Right lobe of liver (tissue), 4 donors: Measurements from ENCODE around the gene NR2F6.

Experiments
- POLR2A ChIP-seq: fragments of 450-650 bp; IDR thresholded peaks from one replicate; pipeline ENCODE4 v1.6.1; 2017; ENCODE audit warnings: antibody characterized with exemption, mild to moderate bottlenecking
- TF ChIP-seq, protein P1 (sequence below), 4 donors: fragments of 200-600 bp in 3 of 4; fragments of 450-650 bp in 1 of 4; IDR thresholded peaks; one replicate each; pipeline versions ENCODE4 v1.5.1 to v1.8.0; 2016 to 2022; ENCODE audit warnings: antibody characterized with exemption in 4 of 4, mild to moderate bottlenecking in 2 of 4
- donor health status: DM: no; HTN: no; CAD: no.
- donor health status: DM: no; HTN: no; CAD: no.
- donor health status: DM: no; HTN: yes; CAD: no.

DNA sequence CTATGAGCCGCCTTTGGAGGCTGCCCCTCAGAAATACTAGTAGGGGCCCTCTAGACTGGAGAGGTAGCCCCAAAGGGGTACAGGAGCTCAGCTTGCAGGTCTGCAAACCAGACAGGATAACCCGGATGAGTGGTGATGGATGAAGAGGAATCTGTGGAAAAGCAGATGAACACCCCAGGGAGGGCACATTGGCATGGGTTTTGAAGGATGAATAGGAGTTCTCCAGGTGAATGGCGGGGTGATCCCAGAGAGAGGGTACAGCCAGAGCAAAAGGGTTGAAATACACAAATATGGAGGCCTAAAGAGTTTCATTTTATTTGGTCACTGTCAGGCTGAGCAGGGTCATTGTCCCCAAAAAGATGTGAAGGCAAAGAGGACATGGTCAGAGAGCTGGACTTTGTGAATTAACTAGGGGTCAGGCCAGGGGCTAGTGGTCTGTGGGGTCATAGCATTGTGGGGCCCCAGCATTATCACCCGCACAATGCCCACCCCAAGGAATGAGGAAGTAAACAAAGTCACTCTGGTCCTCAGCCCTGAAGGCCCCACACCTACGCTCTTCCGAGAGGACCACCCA, 4.8 kb downstream of the NR2F6 start:
- TF ChIP-seq, protein P1, sequence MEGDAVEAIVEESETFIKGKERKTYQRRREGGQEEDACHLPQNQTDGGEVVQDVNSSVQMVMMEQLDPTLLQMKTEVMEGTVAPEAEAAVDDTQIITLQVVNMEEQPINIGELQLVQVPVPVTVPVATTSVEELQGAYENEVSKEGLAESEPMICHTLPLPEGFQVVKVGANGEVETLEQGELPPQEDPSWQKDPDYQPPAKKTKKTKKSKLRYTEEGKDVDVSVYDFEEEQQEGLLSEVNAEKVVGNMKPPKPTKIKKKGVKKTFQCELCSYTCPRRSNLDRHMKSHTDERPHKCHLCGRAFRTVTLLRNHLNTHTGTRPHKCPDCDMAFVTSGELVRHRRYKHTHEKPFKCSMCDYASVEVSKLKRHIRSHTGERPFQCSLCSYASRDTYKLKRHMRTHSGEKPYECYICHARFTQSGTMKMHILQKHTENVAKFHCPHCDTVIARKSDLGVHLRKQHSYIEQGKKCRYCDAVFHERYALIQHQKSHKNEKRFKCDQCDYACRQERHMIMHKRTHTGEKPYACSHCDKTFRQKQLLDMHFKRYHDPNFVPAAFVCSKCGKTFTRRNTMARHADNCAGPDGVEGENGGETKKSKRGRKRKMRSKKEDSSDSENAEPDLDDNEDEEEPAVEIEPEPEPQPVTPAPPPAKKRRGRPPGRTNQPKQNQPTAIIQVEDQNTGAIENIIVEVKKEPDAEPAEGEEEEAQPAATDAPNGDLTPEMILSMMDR (IDR thresholded peaks at IDR 0.05) = no peak
- TF ChIP-seq POLR2A = no peak
